GM11168 (cell line): ENCODE data around the gene CLNK.

Experiments used
- in situ Hi-C: fragments of 300-500 bp; cut with MboI; formaldehyde crosslinking; loops from one replicate; pipeline ENCODE4 v1.12.0; 2022; ENCODE audit warnings: low sequenced_read_pairs; ENCODE audit not compliant: unreplicated experiment

CLNK gene

DNA sequence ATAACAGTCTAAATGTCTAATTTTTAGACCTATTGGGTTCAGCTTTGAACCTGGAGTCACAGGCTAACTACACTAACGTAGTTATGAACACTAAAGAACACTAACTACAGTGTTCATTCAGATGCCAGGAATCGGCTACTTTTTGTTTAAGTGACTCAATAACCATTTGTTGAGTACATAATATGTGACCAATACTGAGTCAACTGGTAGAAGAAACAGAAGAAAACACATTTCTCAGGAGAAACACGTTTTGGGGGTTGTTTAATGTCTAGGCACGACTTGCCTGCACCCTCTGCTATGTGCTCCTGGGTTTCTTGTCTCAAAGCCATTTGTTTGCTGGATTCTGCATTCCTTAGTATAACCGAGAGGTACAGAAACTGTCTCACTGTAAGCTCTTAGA lies 18.6 kb upstream of the CLNK start:
- in situ Hi-C loops: no loop called here

DNA sequence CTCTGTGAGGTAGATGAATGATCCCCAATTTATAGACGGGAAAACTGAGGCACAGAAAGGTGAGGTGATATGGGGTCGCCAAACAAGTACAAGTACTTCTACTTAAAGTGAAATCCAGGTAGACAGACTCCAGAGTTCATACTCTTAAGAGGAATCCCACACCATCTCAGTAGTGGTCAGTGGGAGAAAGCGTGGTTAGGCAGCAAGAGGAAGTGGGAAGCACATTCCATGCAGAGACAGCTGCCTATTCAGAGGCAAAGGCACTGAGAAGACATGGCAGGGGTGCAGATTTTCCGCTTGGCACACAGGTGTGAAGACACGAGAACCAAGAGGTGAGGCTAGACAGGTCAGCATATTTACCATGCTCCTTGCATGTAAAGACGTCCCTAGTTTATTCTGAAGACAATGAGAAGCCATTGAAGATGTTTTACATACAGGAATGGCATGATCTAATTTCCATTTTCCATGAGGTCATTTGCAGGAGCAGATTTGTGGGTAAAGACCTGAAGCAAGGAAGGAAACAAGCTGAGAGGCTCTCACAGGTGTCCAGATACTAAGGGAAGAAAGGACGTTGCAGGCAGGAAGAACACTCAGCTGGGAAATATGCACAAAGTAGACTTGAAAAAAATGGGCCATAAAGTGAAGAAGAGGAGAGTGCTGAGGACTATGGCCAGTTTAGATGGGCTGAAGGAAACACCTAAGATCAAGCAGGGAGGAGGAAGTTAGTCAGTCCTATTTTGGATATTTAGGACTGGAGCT lies 17.3 kb upstream of the CLNK start:
- in situ Hi-C loops: no loop called here

DNA sequence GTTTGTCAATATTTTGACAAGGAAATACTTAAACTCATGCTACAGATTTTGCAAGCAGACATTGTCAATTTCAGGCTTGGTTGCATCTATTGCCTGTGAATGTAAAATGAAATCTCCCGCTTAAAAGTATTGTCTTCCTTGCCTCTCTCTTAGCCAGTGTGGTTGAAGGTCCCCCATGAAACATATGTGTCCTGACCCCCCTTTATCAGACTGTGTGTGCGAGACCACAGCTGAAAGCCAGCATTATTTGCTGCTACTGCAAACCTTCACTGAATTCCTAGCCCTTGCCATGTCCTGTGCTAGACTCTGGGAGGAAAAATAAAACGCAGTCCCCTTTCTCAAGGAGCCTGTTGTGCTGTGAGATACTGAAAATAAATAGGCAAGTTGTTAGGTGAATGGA lies 16.6 kb upstream of the CLNK start:
- in situ Hi-C loops: no loop called here

DNA sequence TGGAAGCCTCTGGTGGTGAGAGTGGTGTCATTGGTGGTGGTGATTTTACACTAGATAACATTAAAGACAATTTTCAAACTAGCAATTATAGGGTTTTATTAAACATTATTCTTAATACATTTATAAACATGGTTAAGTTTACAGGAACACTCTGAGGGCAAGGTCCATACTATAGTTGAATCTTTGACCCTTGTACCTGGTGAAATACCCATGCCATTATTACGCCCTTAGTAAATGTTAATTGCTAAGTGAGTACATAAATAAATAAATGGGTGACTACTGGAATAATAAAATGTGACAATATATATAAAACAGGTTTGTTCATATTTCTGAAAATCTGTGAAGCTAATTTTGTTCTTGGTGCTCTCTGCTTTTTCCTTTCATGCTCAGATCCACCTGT lies 13.6 kb upstream of the CLNK start:
- in situ Hi-C loops: no loop called here

DNA sequence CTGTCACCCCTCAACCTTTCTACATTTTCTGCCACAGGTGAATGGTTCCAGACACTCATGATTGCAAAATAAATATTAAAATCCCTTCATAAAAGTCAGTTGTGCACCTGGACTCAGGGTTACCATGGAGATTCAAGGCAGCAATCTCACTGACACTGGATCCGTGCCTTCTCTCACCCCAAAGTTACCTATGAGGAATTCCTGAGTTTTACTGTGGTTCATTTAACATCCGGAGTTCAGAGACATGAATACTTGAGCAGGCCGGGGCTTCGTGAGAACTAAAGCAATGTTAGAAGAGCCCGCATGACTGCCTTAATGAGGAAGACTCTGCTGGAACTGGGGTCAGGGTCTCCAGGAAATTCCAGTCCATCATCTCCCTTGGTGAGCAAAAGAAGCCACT lies 12.5 kb upstream of the CLNK start:
- in situ Hi-C loops: no loop called here

DNA sequence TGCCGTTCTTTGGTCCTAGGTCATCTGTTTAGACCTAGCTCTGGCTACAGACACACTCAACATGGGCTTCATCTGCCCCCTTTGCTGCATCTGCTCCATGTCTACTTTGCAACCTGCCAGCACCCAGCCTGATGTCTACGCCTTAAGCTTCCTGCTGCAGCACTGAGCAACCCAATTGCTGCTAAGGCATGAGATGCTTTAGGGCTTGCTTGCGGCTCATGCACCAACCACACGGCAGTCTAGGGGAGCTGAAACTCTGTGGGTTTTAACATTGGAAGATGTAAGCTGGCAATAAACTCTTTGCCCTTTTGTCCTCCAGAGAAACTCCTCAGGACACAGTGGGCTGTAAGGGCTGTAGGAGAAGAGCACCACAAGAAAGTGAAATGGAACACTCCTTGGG lies 11.7 kb upstream of the CLNK start:
- in situ Hi-C loops: no loop called here

DNA sequence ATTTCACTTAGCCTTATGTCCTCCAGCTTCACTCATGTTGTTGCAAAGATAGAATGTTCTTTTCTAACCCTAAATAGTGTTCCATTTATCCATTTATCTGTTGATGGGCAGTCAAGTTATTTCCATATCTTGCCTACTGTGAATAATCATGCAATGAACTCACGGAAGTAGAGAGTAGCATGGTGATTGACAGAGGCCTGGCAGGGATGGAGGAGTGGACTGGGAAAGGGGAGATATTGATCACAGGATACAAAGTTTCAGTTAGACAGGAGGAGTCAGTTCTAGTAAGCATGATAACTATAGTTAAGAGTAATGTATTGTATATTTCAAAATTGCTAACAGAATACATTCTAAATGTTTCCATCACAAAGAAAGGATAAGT lies 10.3 kb upstream of the CLNK start:
- in situ Hi-C loops: no loop called here

DNA sequence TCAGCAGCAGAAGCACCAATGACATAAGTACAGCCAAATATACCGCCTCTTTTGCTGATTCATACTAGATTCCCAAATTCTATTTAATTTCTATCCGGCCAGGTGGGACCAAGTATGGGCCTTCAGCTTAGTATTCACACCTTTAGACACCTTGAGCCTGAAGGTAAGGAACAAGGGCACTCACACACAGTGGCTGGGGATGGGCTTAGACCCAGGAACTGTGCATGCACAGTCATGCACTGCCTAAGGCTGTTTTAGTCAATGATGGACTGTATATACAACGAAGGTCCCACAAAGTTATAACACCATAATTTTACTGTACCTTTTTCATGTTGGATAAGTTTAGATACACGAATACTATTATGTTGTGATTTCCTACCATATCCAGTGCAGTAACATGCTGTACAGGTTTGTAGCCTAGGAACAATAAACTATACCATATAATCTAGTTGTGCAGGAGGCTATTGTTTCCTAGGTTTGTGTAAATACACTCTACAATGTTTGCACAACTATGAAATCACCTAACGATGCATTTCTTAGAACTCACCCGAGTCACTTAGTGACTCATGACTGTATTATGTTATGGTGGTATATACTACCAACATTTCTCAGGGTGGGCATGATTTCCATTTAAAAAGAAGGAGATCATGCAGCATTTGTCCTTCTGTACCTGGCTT lies 9.7 kb upstream of the CLNK start:
- in situ Hi-C loops: no loop called here

DNA sequence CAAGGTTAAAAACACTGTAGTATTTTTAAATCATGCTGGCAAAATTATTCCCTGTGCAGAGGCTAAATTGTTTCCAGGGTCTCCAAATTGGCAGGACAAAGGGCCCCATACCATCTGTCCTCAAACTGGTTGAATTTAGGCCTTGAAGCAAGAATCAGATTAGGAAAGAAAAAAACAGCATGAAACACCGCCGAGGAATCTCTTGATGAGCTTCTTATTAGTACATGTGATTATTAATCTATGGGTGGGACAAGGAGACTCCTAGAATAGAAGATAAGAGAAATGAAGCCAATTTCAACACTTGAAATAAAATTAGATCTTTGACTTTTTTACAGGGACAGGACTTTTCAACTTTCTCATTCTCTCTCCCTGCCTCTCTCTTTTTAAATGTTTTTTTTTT lies 7.1 kb upstream of the CLNK start:
- in situ Hi-C loops: no loop called here

DNA sequence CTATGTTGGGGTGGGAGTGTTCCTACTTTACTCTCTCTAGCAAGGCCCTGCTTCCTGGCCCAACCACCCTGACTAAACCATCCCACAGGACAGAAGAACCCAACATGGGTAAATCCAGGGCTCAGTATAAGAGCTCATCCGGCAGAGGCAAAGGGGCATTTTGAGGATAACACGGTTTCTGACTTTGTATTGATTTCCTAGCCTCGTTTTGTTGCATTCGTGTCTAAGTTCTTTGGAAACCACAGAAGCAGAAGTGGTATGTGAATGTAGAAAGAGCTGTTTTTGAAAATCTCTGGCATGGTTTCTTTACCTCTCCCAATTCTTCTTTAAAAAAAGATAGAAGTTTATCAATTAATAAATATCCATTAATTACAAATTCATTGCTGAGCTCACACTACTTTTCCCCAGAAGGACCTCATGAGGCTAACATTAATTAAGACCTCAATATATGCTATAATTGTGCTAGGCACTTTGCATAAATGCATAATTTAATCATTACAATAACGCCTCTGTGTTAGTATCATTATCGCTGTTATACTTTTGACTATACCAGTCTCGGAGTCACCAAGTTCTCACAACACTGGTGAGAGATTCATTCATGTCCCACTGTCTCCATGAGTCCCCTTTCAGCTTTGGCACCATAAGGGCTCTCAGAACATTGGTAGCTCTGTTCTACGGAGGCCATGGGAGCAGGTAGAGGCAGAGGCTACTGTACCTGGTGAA lies 5.8 kb upstream of the CLNK start:
- in situ Hi-C loops: no loop called here

DNA sequence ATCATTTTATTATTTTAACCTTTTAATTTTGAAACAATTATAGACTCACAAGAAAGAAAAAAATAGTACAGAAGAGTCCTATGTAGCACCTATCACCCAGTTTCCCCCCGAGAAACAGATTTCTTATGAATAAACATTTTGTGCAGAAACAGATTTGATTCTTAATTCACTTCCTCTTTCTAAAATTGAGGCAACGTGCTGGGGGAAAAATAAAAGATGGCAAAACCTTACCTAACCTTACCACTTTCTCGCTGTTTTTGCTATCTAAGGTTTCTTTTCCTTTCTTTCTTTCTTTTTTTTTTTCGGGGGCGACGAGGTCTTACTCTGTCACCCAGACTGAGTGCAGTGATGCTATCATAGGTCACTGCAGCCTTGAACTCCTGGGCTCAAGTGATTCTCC lies 4.3 kb upstream of the CLNK start:
- in situ Hi-C loops: no loop called here

DNA sequence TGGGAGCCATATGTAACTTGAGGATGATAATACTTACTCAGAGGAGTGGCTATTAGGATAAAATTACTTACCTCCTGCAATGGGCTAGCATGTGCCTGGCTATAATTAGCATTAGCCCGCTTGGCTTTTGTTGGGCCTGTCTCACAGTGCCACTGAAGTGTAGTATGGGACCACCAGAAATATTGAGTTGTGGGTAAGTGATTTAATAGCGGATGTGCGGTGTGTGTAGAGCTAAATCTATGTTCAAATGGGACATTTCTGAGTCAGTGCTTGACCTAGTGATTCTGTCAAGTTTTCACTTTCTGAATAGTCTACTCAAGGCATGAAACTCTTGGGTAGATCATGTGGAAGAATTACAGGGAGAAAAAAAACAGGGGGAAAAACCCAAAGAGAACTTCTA lies 3.5 kb upstream of the CLNK start:
- in situ Hi-C loops: no loop called here

DNA sequence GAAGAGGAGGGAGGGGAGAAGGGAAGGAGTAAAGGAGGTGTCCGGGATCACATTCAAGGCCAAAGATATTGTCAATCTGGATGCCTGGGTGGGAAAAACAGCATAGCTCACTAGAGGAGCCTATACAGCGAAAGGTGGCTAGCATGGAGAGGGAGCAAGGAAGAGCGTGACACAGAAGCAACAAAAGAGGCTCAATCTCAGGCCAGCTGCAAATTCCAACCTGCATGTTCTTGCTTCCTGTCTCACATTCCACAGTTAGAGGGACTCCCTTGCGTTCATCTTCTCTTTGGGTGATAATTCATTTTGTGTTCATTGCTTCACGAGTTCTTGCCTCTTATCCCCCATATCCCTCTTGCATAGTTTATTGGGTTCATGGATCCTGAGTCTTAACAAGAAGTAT lies 3.0 kb upstream of the CLNK start:
- in situ Hi-C loops: no loop called here

DNA sequence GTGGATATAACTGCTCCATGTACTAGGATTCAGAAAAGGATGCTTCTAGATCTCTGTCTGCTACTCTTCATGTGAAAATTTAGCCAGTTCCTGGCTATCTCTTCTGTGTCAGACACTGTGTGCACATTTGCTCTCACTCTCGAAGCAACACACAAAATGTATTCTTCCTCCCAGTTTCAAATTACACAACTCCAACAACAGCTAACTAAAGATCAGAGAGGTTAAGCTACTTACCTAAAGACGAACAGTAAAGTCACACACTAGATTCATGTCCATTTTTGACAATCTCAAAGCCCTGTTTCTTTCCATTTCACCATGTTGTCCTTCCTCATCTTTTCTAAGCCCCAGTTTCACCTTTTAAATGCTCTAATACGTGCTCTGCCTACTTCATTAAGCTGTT lies 2.2 kb downstream of the CLNK start:
- in situ Hi-C loops: no loop called here

DNA sequence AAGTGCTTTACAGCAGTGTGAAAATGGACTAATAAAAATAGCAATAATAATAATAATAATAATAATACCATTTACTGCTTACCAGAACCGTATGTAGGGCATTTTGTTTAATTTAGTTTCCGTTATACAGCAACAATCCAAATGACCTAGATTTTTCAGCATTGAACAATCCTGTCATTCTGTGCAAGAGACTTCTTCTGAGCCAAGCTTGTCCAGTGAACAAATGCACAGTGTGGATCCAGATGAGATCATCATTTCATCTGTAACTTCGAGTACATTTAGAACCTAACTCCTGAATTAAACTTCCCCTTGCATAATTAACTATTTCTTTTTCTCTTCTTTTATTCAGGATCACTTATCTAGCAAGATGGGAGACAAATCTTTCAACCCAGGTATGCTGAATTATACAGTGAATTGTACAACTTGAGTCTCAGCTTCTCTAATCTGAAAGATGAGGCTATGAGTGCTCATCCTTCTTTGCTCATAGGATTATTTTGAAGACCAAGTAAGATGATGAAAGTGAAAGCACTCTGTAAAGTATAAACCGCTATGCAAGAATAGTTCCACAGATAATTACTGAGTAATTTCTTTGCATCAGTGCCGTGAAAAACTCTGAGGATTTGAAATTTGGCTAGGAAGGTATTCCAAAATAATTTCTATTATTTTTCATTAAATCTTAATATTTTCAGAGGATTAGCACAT lies 6.6 kb downstream of the CLNK start:
- in situ Hi-C loops: no loop called here

DNA sequence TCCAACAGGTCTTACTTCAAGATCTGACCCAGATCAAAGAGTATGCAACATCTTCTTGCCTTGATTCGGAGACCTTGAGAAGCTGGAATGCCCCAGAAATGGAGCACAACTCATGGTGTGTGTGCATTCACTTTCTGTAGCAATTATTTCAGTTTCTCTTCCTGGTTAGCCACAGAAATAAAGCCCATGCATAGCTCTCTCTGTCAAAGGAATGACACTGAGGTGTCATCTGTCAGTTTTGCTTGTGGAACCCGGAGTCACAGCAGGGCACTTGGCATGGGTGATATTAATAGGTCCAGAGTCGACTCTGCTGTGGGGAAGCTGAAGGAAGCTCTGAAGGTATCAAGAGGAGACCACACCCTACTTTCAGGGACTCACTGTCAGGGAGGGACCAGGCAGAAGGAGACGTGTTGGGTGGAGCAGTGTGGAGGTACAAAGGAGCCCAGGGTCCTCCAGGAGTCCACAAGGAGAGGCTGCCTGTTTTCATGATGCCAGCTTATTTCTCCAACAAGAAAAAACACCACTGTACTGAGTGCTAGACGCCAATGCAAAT lies 10.7 kb downstream of the CLNK start:
- in situ Hi-C loops: no loop called here

DNA sequence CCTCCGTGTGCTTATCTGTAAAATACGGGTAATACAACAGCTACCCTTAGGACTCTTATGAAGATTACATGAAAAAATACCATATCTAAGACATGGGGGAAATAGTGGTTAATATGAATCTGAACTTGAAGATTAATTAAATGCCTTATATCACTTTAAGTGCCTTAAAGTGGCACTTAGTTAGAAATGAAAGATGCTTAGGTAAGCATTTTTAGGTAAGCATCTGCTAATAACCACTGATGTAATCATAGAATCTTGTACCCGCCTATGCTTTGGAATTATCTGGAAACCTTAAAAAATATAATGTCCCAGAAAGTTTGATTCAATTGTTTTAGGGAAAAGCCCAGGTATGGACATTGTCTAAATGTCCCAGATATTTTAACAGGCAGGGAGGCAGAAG lies 12.2 kb downstream of the CLNK start:
- in situ Hi-C loops: no loop called here

DNA sequence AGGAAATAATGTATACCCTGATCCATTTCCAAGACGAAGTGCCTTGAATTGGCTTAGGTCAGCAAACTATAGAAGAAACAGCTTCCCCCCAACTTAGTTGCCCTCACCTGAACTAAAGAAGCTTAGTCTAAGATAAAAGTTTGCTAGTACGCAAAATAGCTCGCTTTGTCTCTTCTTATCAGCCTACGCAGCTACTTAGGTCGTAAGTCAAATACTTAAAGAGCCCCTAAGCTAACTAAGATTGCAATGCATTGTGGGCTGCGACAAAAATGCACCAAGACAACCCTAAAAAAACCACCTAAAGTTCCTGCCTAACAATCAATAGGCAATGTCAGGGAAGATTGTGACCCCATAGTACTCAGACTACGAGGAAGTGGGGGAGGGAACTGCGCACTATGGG lies 12.8 kb downstream of the CLNK start:
- in situ Hi-C loops: no loop called here

DNA sequence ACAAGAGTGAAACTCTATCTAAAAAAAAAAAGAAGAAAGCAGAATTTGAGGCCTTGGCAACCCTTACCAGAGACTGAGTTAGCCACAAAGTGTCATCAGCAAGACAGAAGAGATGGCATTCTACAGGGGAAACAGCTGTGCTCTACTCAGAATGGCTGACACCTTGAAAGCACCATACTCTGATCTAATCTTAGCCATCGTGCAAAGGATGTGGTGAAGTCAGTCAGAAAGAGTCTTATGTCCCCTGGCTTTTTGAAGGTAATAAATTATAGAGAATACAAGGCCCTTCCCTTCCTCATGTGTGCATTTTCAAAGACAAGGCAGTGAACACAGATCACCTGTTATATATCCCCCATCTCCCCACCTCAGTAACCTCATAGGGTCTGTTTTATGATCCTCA lies 13.2 kb downstream of the CLNK start:
- in situ Hi-C loops: no loop called here

DNA sequence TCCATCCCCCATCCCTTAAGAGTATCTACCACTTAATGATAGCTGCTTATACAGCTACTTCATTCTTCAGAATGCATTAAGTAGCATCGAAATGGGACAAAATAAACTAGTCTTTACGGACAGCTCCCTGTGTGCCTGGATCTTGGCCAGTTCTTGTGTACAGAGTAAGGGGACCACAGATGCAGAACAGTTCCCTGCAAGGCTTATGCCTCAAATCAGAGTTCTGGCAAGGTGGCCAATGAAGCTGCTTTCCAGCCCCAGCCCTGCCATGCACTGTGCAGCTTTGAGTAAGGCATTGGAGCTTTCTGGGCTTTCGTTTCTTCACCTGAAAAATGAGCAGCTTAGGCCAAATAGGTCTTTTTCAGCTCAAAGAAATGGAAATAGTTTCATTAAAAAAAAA lies 14.2 kb downstream of the CLNK start:
- in situ Hi-C loops: no loop called here
